HepG2 (cell line): ENCODE measurements around the gene HEMK1. TPM values are rescaled to one million over a fixed set of nuclear protein-coding genes. Genes with fewer than 3 reads are reported as not detected.

Experiments used
- ATAC-seq: fragments of 200-7000 bp; cut with Tn5 transposase; 3 replicates; pipeline ENCODE4 v1.9.1; 2020; ENCODE audit warnings: mild to moderate bottlenecking, moderate library complexity
- BruUV-seq: library from RNA; stranded (reverse); fragments of 400-500 nt; replicated peaks from 2 replicates; lab custom pipeline; 2021; lab: Mats Ljungman, UMichigan
- CTCF ChIA-PET: fragments of 300-600 bp; formaldehyde crosslinking; extraction: SDS; loops from one replicate; lab custom pipeline; 2021; ENCODE audit warnings: low total read pairs, inconsistent platforms, low intra/inter-chr PET ratio; lab: Yijun Ruan, JAX
- POLR2A ChIA-PET: fragments of 350-600 bp; sonication (Branson Sonifier 250); formaldehyde crosslinking; loops from one replicate; lab custom pipeline; 2020; ENCODE audit warnings: antibody characterized with exemption, inconsistent platforms; lab: Yijun Ruan, JAX
- DNase-seq: peaks from one replicate; pipeline ENCODE4 v3.0.0-alpha.2; 2015; ENCODE audit warnings: low spot score
- FAIRE-seq: peaks from 3 replicates; lab custom pipeline; 2011; peaks lifted over from hg19 to GRCh38; lab: Jason Lieb, UNC
- H2AFZ ChIP-seq: one replicate; pipeline ENCODE4 v1.6.1; 2011; ENCODE audit warnings: low read length, inconsistent platforms
- H3K27ac ChIP-seq: fragments of 300-600 bp; 3 replicates; pipeline ENCODE4 v1.8.0; 2011; ENCODE audit warnings: mixed run types, mild to moderate bottlenecking, mixed read lengths, low read length, inconsistent platforms; ENCODE audit not compliant: insufficient read depth; ENCODE audit errors: extremely low read length
- H3K27me3 ChIP-seq, 2 experiments: fragments of 200-600 bp in 1 of 2; 2 replicates in 1 of 2; 3 replicates in 1 of 2; pipeline versions ENCODE4 v1.6.0 to v1.8.0; 2011; ENCODE audit warnings: low read length in 2 of 2, mild to moderate bottlenecking in 2 of 2, moderate library complexity in 2 of 2, inconsistent platforms in 1 of 2; ENCODE audit not compliant: insufficient read depth in 2 of 2, control insufficient read depth in 1 of 2
- H3K36me3 ChIP-seq, 2 experiments: fragments of 200-600 bp in 1 of 2; replicated peaks in 1 of 2; 2 replicates in 1 of 2; 3 replicates in 1 of 2; pipeline versions ENCODE4 v1.5.1 to v1.8.0; 2011; ENCODE audit warnings: low read length in 2 of 2, inconsistent platforms in 1 of 2; ENCODE audit not compliant: insufficient read depth in 2 of 2, control insufficient read depth in 1 of 2
- H3K4me1 ChIP-seq: 2 replicates; pipeline ENCODE4 v1.5.1; 2012; ENCODE audit warnings: low read length, inconsistent platforms; ENCODE audit not compliant: insufficient read depth
- H3K4me2 ChIP-seq: 2 replicates; pipeline ENCODE4 v1.6.0; 2011; ENCODE audit warnings: low read depth, low read length, inconsistent platforms
- H3K4me3 ChIP-seq, 3 experiments: fragments of 200-600 bp in 1 of 3; sonication (generic), shearing (Covaris generic) in 1 of 3; replicated peaks in 1 of 3; 2 replicates each; pipeline ENCODE4 v1.5.1; 2011 to 2016; ENCODE audit warnings: low read length in 3 of 3, inconsistent platforms in 2 of 3, low read depth in 2 of 3, mild to moderate bottlenecking in 2 of 3, control low read depth in 1 of 3, mixed read lengths in 1 of 3; ENCODE audit not compliant: insufficient read depth in 1 of 3
- H3K79me2 ChIP-seq: one replicate; pipeline ENCODE4 v1.6.1; 2011; ENCODE audit warnings: low read length, inconsistent platforms; ENCODE audit not compliant: insufficient read depth
- H3K9ac ChIP-seq: 2 replicates; pipeline ENCODE4 v1.6.0; 2011; ENCODE audit warnings: mild to moderate bottlenecking, low read depth, low read length, inconsistent platforms; ENCODE audit not compliant: insufficient read depth
- H3K9me3 ChIP-seq: 2 replicates; pipeline ENCODE4 v1.5.1; 2012; ENCODE audit warnings: mild to moderate bottlenecking, low read length
- H4K20me1 ChIP-seq: 2 replicates; pipeline ENCODE4 v1.6.0; 2011; ENCODE audit warnings: inconsistent platforms, mild to moderate bottlenecking, low read length, moderate library complexity; ENCODE audit not compliant: insufficient read depth
- ATF3 ChIP-seq: sonication (generic); formaldehyde crosslinking; IDR thresholded peaks from 2 replicates; pipeline ENCODE4 v1.4.0; 2020; ENCODE audit warnings: missing genetic modification reagents
- CEBPB ChIP-seq: IDR thresholded peaks from 2 replicates; pipeline ENCODE4 v1.6.1; 2011; ENCODE audit warnings: low read depth, low read length, improper control_type of control experiment, borderline replicate concordance
- CREBL2 ChIP-seq: sonication (generic); formaldehyde crosslinking; IDR thresholded peaks from 2 replicates; pipeline ENCODE4 v1.8.1; 2023; ENCODE audit warnings: missing genetic modification reagents, mild to moderate bottlenecking, borderline replicate concordance
- DPF2 ChIP-seq: sonication (generic); formaldehyde crosslinking; IDR thresholded peaks from 2 replicates; pipeline ENCODE4 v1.4.0; 2020; ENCODE audit warnings: mild to moderate bottlenecking, low read depth, missing genetic modification reagents, borderline replicate concordance
- KLF6 ChIP-seq: IDR thresholded peaks from 2 replicates; pipeline ENCODE4 v1.8.0; 2016; ENCODE audit warnings: missing biosample characterization, missing genetic modification reagents
- MTA3 ChIP-seq: sonication (generic); formaldehyde crosslinking; IDR thresholded peaks from 2 replicates; pipeline ENCODE4 v1.4.0; 2020; ENCODE audit warnings: missing genetic modification reagents
- NR2F6 ChIP-seq, 2 experiments: IDR thresholded peaks; 2 replicates each; pipeline ENCODE4 v1.6.1; 2016; ENCODE audit warnings: antibody characterized with exemption in 1 of 2, mild to moderate bottlenecking in 1 of 2
- PAXIP1 ChIP-seq: sonication (generic); formaldehyde crosslinking; conservative IDR thresholded peaks from 2 replicates; pipeline ENCODE4 v1.4.0; 2020; ENCODE audit warnings: mild to moderate bottlenecking, missing genetic modification reagents, moderate library complexity
- RBM22 ChIP-seq: fragments of 200-400 bp; formaldehyde crosslinking; optimal IDR thresholded peaks from 2 replicates; pipeline ENCODE3; 2017; ENCODE audit warnings: mild to moderate bottlenecking, low read length, moderate library complexity
- RFX5 ChIP-seq: IDR thresholded peaks from 2 replicates; pipeline ENCODE4 v1.6.1; 2011; ENCODE audit warnings: low read depth, low read length, improper control_type of control experiment
- ZFX ChIP-seq: sonication (generic); formaldehyde crosslinking; IDR thresholded peaks from 2 replicates; pipeline ENCODE4 v1.4.0; 2020; ENCODE audit warnings: mild to moderate bottlenecking, low read depth, missing genetic modification reagents, moderate library complexity
- ZNF276 ChIP-seq: sonication (generic); formaldehyde crosslinking; IDR thresholded peaks from 2 replicates; pipeline ENCODE4 v1.4.0; 2020; ENCODE audit warnings: mild to moderate bottlenecking, low read depth, missing genetic modification reagents
- ZNF614 ChIP-seq: IDR thresholded peaks from 2 replicates; pipeline ENCODE4 v1.6.1; 2018; ENCODE audit warnings: missing biosample characterization, missing genetic modification reagents, inconsistent platforms, borderline replicate concordance
- ZNF770 ChIP-seq: sonication (generic); formaldehyde crosslinking; IDR thresholded peaks from 2 replicates; pipeline ENCODE4 v1.5.0; 2020; ENCODE audit warnings: mild to moderate bottlenecking, missing genetic modification reagents
- ZNF841 ChIP-seq: sonication (generic); formaldehyde crosslinking; IDR thresholded peaks from 2 replicates; pipeline ENCODE4 v1.8.1; 2023; ENCODE audit warnings: missing genetic modification reagents, borderline replicate concordance
- ZNF850 ChIP-seq: sonication (generic); formaldehyde crosslinking; conservative IDR thresholded peaks from 2 replicates; pipeline ENCODE4 v1.9.0; 2021; ENCODE audit warnings: mild to moderate bottlenecking, missing genetic modification reagents
- ZSCAN29 ChIP-seq: sonication (generic); formaldehyde crosslinking; conservative IDR thresholded peaks from 2 replicates; pipeline ENCODE4 v1.4.0; 2020; ENCODE audit warnings: mild to moderate bottlenecking, missing genetic modification reagents
- WGBS: methylation state at CpG from one replicate; pipeline ENCODE4 v1.1.6; 2017; ENCODE audit warnings: low lambda C conversion rate; 5-methylcytosine and 5-hydroxymethylcytosine counted together
- in situ Hi-C: cut with HindIII; loops from 2 replicates; pipeline ENCODE4 v1.10.0; 2017; ENCODE audit warnings: low pct_unique_long_range_greater_than_20kb; ENCODE audit not compliant: extremely low pct_ligation_motif_present
- intact Hi-C: fragments of 100-400 bp; cut with micrococcal nuclease; formaldehyde crosslinking; loops from one replicate; pipeline ENCODE4 v1.10.0; 2022; ENCODE audit not compliant: unreplicated experiment
- polyA plus RNA-seq, 8 experiments: library from polyadenylated mRNA; depleted of rRNA in 3 of 8; stranded (reverse) in 7 of 8; unstranded in 1 of 8; fragments of >200 nt; fragmentation: Illumina TruSeq in 4 of 8; extraction: Trizol in 4 of 8; gene quantifications; 2 replicates each; pipeline versions ENCODE4 v1.2.1 to v1.2.3, GENCODE V29; 2011 to 2016; ENCODE audit warnings: low read depth in 4 of 8, missing spikeins in 1 of 8, mixed read lengths in 1 of 8; ENCODE audit not compliant: insufficient read depth in 1 of 8
- total RNA-seq, 5 experiments: library from RNA; depleted of rRNA; stranded (reverse); fragments of >200 nt; fragmentation: Illumina TruSeq; extraction: Trizol; gene quantifications; 2 replicates each; pipeline ENCODE4 v1.2.3, GENCODE V29; 2016; ENCODE audit warnings: low read depth in 1 of 5

HEMK1 gene
- total and polyA plus RNA-seq, 2 of the 13 experiments (the other 11 are each of a cell fraction or from before 2014, with no cell fraction given), result 9.8 to 12.6 TPM

- no peaks in the 10 kb centered on the region for H3K79me2 ChIP-seq
- in situ Hi-C loops, result no loop called here
- intact Hi-C loops, result no loop called here
- H3K4me3 ChIP-seq, result no peak overlapping the region
- no peak overlapping the region; the same call in 1 of the 2 replicates for H3K9ac ChIP-seq
- FAIRE-seq (no peak), DNase-seq (no peak), ATAC-seq (peak; percentile 41)
- ChIA-PET POLR2A (interaction anchor here (0.7 to 1.2 kb wide), 4 partner anchors 12 to 220 kb away, joined by 3 to 5 read pairs (median 4); partner anchors contain the start of genes CISH, CYB561D2, HEMK1 and NPRL2), CTCF (no interaction called here)
- no TSS peak for BruUV-seq
- H3K4me1 ChIP-seq, result peaks cover 16% of the 10 kb centered on the region
- H3K36me3 ChIP-seq, result no peaks in the 10 kb centered on the region
- peak overlapping the region; percentile 6; the same call in 1 of the 2 replicates for H3K4me2 ChIP-seq
- H3K9me3 ChIP-seq, result no peaks in the 10 kb centered on the region
- 5% methylated on average over 7 of the region's 8 CpGs for WGBS
- no peaks in the 10 kb centered on the region for H4K20me1 ChIP-seq
- H3K27ac ChIP-seq, result no peak overlapping the region
- peaks cover 1 to 40% of the 10 kb centered on the region in 2 experiments; a peak in 4 of 5 replicates for H3K27me3 ChIP-seq
- no peak overlapping the region for H2AFZ ChIP-seq
- no peak for TF ChIP-seq RFX5
- TF ChIP-seq NR2F6 (IDR thresholded peaks at IDR 0.05), result no peak
- TF ChIP-seq NR2F6 (CRISPR knock-in tag; IDR thresholded peaks at IDR 0.05), result 0 out of 2 replicates have a peak, but pooled peaks have one; percentile 18
- TF ChIP-seq PAXIP1, result peak; percentile 49; the same call in 1 of the 2 replicates
- TF ChIP-seq ATF3 (CRISPR knock-in tag), result no peak
- no peak for TF ChIP-seq MTA3 (CRISPR knock-in tag)
- TF ChIP-seq ZNF770 (CRISPR knock-in tag), result no peak
- TF ChIP-seq CEBPB, result no peak
- TF ChIP-seq ZNF841 (CRISPR knock-in tag), result no peak
- TF ChIP-seq RBM22, result no peak
- TF ChIP-seq DPF2 (CRISPR knock-in tag), result 0 out of 2 replicates have a peak, but pooled peaks have one; percentile 37
- no peak for TF ChIP-seq ZNF850
- no peak for TF ChIP-seq KLF6
- peak; percentile 36; the same call in 1 of the 2 replicates for TF ChIP-seq ZFX
- TF ChIP-seq ZSCAN29 (CRISPR knock-in tag), result no peak
- TF ChIP-seq ZNF276 (CRISPR knock-in tag), result 0 out of 2 replicates have a peak, but pooled peaks have one; percentile 53
- no peak for TF ChIP-seq ZNF614
- TF ChIP-seq CREBL2 (CRISPR knock-in tag), result no peak
These were observed 12.2 kb upstream of the HEMK1 start for GRCh38 chr3:50557106-50557505.
